HG03196 (cell line): ENCODE results near the gene FOXJ3.

Source experiments
- ATAC-seq: cut with Tn5 transposase; IDR thresholded peaks from one replicate; pipeline ENCODE4 v1.9.1; 2021; ENCODE audit not compliant: unreplicated experiment

Gene FOXJ3

DNA sequence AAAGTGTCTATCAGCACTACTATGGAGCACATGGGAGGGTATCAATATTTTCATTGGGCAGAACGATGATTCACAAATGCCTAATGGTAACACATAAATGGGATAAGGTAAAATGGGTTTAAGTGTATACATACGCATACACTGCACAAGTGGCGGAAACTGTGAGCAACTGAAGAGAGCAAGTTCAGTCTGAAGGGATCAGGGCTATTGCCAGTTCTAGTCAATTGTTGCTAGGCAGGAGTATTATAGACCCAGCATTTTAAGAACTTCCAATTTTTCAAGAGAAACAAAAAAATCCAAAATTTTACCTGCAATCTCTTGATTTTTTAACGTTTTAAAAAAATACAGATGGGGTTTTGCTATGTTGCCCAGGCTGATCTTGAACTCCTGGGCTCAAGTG is 23.1 kb downstream of the FOXJ3 start:
- ATAC-seq, result no peak

DNA sequence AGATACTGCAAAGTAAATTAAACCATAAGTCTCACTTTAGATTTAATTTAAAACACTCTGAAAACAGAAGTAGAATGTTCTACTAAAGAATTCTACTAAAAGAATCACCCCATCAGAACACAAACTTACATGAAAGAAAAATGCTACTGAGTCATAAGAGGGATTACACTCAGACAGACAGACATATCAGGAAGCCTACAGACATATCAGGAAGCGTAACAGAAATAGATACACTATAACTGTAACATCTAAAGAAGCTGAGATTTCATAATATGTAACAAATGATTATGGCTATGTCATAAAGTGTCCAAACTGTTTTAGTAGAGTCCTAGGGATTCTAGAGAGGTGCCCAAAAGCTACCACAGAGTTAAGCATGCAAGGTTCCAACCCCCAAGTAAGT is 23.9 kb downstream of the FOXJ3 start:
- no peak for ATAC-seq

DNA sequence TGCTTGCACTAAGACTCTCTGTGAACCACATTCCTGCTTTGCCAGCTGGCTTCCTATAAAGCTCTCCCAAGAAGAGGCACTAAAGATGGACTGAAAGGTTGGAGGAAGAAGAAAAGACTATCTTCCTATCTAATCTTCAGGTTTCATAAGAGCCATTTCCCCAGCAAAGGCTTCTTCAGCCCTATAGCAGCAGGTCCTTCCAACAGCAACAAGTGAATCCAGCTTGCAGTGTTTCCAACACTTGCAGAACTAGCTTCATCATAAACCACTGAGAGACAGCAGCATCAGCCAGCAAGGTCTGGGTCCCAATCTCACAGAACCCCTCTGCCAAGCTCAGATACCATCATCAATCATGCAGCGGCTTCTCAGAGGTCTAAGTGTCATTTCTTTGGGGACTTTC is 28.1 kb downstream of the FOXJ3 start:
- ATAC-seq, result no peak

DNA sequence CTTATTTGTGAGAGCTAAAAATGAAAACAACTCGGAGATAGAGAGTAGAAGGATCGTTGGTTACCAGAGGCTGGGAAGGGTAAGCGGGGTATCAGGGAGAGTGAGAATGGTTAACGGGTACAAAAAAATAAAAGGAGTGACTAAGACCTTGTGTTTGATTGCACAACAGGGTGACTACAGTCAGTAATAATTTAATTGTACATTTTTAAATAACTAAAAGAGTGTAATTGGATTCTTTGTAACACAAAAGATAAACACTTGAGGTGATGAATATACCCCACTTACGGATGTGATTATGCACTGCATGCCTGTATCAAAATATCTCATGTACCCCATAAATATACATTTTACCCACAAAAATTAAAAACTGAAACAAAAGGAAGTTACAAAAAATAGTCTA is 29.4 kb downstream of the FOXJ3 start:
- ATAC-seq, result no peak

GRCh38 chr1:42302034-42302433 is 33.0 kb downstream of the FOXJ3 start:
- no peak for ATAC-seq

DNA sequence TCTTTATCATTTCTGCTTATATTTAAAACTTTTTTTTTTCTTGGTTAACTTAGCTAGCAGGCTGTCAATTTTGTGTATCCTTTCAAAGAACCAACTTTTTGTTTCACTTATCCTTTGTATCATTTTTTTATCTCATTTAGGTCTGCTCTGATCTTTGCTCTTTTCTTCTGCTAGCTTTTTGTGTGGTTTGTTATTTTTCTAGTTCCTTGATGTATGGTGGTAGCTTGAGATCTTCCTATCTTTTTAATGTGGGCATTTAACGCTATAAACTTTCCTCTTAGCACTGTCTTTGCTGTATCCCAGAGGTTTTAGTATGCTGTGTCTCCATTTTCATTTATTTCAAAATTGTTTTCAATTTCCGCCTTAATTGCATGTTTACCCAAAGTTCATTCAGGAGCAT is 36.5 kb downstream of the FOXJ3 start:
- no peak for ATAC-seq

DNA sequence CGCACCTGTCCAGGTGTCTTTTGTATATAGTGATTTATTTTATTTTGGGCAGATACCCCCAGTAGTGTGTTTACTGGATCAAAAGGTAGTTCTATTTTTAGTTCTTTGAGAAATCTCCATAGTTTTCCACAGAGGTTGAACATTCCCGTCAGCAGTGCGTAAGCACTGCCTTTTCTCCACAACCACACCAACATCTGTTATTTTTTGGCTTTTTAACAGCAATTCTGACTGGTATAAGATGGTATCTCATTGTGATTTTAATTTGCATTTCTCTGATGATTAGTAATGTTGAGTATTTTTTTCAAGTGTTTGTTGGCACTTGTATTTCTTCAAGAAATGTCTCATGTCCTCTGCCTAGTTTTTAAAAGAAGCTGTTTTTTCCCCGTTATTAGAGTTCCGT is 39.2 kb downstream of the FOXJ3 start:
- ATAC-seq, result no peak

DNA sequence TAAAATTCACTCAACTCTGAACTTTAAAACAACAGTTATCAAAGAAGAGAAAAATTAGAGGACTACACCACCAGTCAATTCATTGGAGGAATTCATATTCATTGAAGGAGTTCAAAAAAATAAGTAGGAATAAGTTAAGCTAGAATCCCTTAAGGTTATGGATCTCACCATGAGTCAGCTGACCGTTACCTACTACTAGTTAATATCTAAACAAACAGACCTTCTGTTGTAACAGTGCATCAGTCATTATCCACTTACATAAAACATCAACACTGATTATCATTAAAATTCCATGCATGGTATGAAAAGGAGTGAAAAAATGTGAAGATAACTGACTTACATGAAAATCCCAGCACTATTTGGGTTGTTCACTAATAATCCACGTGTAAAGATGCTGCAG is 44.9 kb downstream of the FOXJ3 start:
- ATAC-seq, result no peak

DNA sequence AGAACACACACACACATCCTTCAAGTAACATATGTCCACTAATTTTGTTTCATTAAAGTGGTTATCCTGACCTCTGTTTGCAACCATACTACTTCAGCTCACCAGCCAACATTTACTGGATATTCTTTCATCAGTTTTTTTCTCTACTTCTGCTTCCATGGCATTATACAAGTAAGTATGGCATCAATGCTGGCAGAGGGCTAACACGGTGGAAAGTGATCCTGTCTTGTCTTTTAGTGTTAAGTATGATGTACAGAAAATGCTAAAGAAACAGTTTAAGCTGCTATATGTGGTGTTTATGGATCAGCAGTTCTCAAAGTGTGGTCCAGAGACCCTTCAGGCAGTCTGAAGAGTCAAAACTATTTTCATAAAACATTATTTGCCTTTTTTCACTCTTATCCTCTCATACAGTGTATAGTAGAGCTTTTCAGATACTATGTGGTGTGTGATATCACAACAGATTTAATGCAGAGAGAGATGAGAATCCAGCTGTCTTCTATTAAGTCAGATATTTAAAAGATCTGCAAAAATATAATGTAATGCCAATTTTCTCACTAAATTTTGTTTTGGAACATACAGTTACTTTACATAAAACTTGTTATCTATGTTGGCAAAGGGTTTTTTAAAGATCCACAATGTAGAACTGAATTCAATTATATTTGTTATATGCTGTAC is 46.6 kb downstream of the FOXJ3 start:
- ATAC-seq, result no peak

- ATAC-seq, result no peak
These were observed 52.0 kb downstream of the FOXJ3 start for GRCh38 chr1:42282867-42283583.

GRCh38 chr1:42282024-42282579 is 52.9 kb downstream of the FOXJ3 start:
- no peak for ATAC-seq

DNA sequence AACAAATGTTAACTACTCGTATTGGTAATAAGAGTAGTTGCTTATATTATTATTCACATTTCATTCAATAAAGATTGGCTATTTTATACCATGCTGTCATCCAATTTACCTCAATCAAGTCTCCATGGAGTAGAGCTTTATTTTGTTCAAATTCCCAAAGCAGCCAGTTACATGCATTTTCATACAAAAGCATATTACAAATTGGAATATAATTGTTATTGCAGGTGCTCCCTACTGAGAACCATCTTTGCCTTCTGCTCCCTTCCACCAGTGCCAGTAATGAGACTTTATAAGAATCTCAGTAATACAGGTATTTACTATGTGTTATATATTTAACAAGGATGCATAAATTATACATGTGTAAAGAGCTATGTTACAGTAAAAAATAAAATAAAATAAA is 54.2 kb downstream of the FOXJ3 start:
- no peak for ATAC-seq

DNA sequence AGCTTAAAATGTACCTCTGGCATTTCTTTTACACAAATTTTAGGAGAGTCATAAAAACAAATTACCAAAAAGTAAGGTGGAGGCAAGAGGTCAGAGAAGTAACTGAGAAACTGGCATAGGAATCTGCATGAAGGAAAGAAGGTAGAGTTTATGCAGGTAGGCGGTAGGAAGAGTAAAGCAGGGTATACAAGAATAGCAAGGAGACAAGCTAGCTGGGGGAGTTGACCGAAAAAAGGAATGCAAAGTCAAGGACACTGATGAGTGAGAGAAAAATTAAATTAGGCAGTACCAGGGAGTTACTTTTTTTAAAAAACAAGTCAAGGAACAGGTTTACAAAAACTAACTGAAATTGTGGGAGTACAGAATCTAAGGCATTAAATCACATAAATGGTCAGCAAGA is 56.0 kb downstream of the FOXJ3 start:
- no peak for ATAC-seq

- no peak for ATAC-seq
These were observed 62.1 kb downstream of the FOXJ3 start for GRCh38 chr1:42272920-42273319.

DNA sequence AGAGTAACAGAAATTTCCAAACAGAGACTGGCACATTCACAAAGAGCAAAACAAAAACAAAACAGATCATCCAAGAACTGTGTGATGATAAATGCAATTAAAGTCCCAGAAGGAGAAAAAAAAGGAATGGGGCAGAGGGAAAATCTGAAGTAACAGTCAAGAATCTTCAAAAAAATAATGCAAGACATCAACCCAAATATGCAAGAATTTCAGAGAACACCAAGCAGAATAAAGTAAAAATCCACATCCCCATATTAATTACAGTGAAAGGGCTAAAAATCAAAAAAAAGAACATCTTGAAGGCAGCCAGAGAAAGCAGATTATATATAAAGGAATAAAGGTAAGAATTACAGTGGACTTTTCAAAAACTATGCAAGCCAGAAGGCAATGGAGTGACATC is 67.1 kb downstream of the FOXJ3 start:
- no peak for ATAC-seq

DNA sequence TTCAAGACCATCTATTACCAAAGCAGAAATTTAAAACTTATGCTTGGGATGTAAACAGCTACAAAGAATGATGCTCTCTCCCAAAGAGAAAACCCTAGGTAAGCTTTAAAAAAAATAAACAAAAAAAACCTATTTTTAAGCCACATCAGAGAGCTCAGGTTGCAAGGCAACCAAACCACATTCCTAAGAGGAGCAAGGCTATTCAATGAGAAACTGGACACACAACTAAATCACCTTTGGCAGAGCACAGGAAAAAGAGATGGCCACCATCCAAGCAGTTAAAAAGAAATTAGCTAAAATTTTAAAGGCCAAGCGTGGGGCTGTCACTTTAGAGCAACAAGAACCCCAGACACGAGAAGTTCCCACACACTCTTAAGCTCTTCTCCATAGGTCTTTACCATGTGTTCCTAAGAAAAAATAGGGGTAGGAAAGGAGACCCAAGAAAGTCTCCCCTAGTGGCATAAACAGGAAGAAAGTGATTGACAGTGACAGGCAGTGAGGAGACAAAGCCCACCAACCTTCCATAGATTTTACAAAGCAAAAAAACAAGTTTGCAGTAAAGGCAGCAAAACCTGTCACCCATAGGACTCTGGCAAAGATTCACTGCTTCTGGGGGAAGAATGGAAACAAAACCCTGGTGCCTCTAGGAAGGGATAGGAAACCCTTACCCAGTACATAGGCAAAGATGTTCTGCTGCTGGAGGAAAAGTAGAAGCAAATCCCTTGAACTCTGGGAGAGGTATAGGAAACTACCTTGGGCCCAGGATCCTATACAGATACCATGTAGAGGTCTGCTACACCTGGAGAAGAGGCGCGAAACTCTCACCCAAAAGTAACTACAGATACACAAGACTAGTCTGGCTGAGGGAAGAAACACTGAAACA is 68.5 kb downstream of the FOXJ3 start:
- ATAC-seq, result no peak

- ATAC-seq, result no peak
These were observed 70.4 kb downstream of the FOXJ3 start for GRCh38 chr1:42264511-42265190.

DNA sequence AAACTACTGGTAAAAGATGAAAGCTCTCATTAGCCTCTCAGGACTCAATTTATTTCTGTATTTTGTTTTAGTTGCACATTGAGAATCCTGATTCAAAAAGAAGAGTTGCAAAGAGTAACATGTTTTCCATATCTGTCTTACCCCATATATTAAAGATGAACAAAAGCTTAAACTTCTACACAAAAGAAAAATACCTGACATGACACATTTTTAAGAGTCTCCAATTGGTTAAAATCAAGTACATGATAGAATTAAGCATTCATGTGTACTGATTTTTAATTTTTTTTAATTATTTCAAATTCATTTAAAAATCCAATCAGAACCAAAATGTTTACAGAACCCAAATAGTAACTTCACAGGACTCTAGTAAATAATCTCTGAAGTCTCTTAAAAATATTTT is 72.0 kb downstream of the FOXJ3 start:
- no peak for ATAC-seq

GRCh38 chr1:42260376-42261070 is 74.5 kb downstream of the FOXJ3 start:
- no peak for ATAC-seq

- no peak for ATAC-seq
These were observed 75.3 kb downstream of the FOXJ3 start for GRCh38 chr1:42259739-42260064.
